Neural progenitor cell (in vitro differentiated cells): ENCODE data around the gene CEP19. TPM values are rescaled to one million over a fixed set of nuclear protein-coding genes. Genes with fewer than 3 reads are reported as not detected.

Source experiments
- DNase-seq: peaks from one replicate; pipeline ENCODE4 v3.0.0-alpha.2; 2016; ENCODE audit warnings: low spot score
- H2AFZ ChIP-seq: fragments of 200-600 bp; sonication (generic); replicated peaks from 2 replicates; pipeline ENCODE4 v1.6.1; 2016; ENCODE audit warnings: antibody characterized with exemption
- H3F3A ChIP-seq: fragments of 200-600 bp; sonication (generic); 2 replicates; pipeline ENCODE4 v1.6.1; 2016; ENCODE audit warnings: antibody characterized with exemption, low read depth
- H3K27ac ChIP-seq: fragments of 200-600 bp; sonication (generic); 2 replicates; pipeline ENCODE4 v1.5.1; 2016; ENCODE audit warnings: mild to moderate bottlenecking
- H3K27me3 ChIP-seq: fragments of 200-600 bp; sonication (generic); 2 replicates; pipeline ENCODE4 v1.6.1; 2016; ENCODE audit warnings: mild to moderate bottlenecking, moderate library complexity
- H3K36me3 ChIP-seq: fragments of 200-600 bp; sonication (generic); 2 replicates; pipeline ENCODE4 v1.5.1; 2016
- H3K4me1 ChIP-seq: fragments of 200-600 bp; sonication (generic); 2 replicates; pipeline ENCODE4 v1.6.1; 2016; ENCODE audit warnings: mixed run types
- H3K4me2 ChIP-seq: fragments of 200-600 bp; sonication (generic); 2 replicates; pipeline ENCODE4 v1.6.1; 2016
- H3K4me3 ChIP-seq: fragments of 200-600 bp; sonication (generic); 2 replicates; pipeline ENCODE4 v1.5.1; 2016
- H3K79me2 ChIP-seq: fragments of 200-600 bp; sonication (generic); 2 replicates; pipeline ENCODE4 v1.6.1; 2016; ENCODE audit warnings: low read depth
- H3K9ac ChIP-seq: fragments of 200-600 bp; sonication (generic); 2 replicates; pipeline ENCODE4 v1.6.1; 2016
- H3K9me3 ChIP-seq: fragments of 200-600 bp; sonication (generic); 2 replicates; pipeline ENCODE4 v1.5.1; 2016; ENCODE audit warnings: low read depth
- H4K20me1 ChIP-seq: fragments of 200-600 bp; sonication (generic); 2 replicates; pipeline ENCODE4 v1.6.1; 2016; ENCODE audit warnings: low read depth
- H3K27ac Mint-ChIP-seq: 3 replicates; pipeline ENCODE4 v1.8.0; 2021; ENCODE audit warnings: mixed read lengths
- H3K27me3 Mint-ChIP-seq: 2 replicates; pipeline ENCODE4 v1.8.0; 2022; ENCODE audit warnings: low read depth, mild to moderate bottlenecking, inconsistent platforms, moderate library complexity, mixed read lengths; ENCODE audit not compliant: insufficient read depth
- H3K36me3 Mint-ChIP-seq: 3 replicates; pipeline ENCODE4 v1.8.0; 2021; ENCODE audit warnings: mixed read lengths
- H3K4me1 Mint-ChIP-seq: 3 replicates; pipeline ENCODE4 v1.8.0; 2021; ENCODE audit warnings: mixed read lengths
- H3K4me3 Mint-ChIP-seq: 3 replicates; pipeline ENCODE4 v1.8.0; 2021; ENCODE audit warnings: mild to moderate bottlenecking, moderate library complexity, mixed read lengths
- H3K9me3 Mint-ChIP-seq: 3 replicates; pipeline ENCODE4 v1.8.0; 2020; ENCODE audit warnings: mixed read lengths
- CTCF ChIP-seq: fragments of 200-600 bp; sonication (generic); IDR thresholded peaks from 2 replicates; pipeline ENCODE4 v1.5.1; 2017; ENCODE audit warnings: antibody characterized with exemption, mild to moderate bottlenecking
- EZH2 ChIP-seq: fragments of 200-600 bp; sonication (generic); IDR thresholded peaks from 2 replicates; pipeline ENCODE4 v1.6.1; 2017; ENCODE audit warnings: antibody characterized with exemption, mild to moderate bottlenecking, moderate library complexity
- EZH2phosphoT487 ChIP-seq: fragments of 200-600 bp; sonication (generic); IDR thresholded peaks from 2 replicates; pipeline ENCODE4 v1.6.1; 2017; ENCODE audit warnings: antibody characterized with exemption
- total RNA-seq: library from RNA; depleted of rRNA; stranded (reverse); fragments of >200 nt; gene quantifications from 2 replicates; pipeline ENCODE4 v1.2.3, GENCODE V29; 2015; ENCODE audit warnings: low replicate concordance

Gene CEP19
- total RNA-seq, 1 donor from 2014 or later: 7.0 TPM

- H3K36me3 ChIP-seq: no peaks in the 10 kb centered on the region
- no peaks in the 10 kb centered on the region for H3K27me3 ChIP-seq
- no peak for DNase-seq
- no peak overlapping the region for H3K27ac ChIP-seq
- Mint-ChIP-seq H3K4me1 (peaks cover 10% of the 10 kb centered on the region), H3K27ac (no peak overlapping the region), H3K36me3 (peaks cover 27% of the 10 kb centered on the region), H3K9me3 (peaks cover 4% of the 10 kb centered on the region), H3K27me3 (peaks cover 5% of the 10 kb centered on the region), H3K4me3 (no peak overlapping the region)
- peaks cover 15% of the 10 kb centered on the region for H4K20me1 ChIP-seq
- TF ChIP-seq EZH2phosphoT487 (no peak), CTCF (no peak), EZH2 (no peak)
- H3K79me2 ChIP-seq: peaks cover 28% of the 10 kb centered on the region
- no peaks in the 10 kb centered on the region for H3K9me3 ChIP-seq
- H3K4me1 ChIP-seq: peaks cover 8% of the 10 kb centered on the region
- no peak overlapping the region for H3K4me3 ChIP-seq
- peaks cover 23% of the 10 kb centered on the region for H3F3A ChIP-seq
- no peak overlapping the region for H3K4me2 ChIP-seq
- H3K9ac ChIP-seq: no peak overlapping the region
- no peak overlapping the region for H2AFZ ChIP-seq
Observed at GRCh38 chr3:196737655-196738054, 25.6 kb upstream of the CEP19 start.

- Histone ChIP-seq H3K79me2 (peaks cover 20% of the 10 kb centered on the region), H3K9ac (no peak overlapping the region), H3K36me3 (no peaks in the 10 kb centered on the region), H3F3A (peaks cover 23% of the 10 kb centered on the region), H3K4me1 (peaks cover 7% of the 10 kb centered on the region), H3K4me3 (no peak overlapping the region), H3K27me3 (no peaks in the 10 kb centered on the region), H2AFZ (no peak overlapping the region), H3K27ac (no peak overlapping the region), H3K9me3 (no peaks in the 10 kb centered on the region), H4K20me1 (peaks cover 10% of the 10 kb centered on the region), H3K4me2 (no peak overlapping the region)
- Mint-ChIP-seq H3K4me3 (no peak overlapping the region), H3K4me1 (peaks cover 9% of the 10 kb centered on the region), H3K9me3 (peaks cover 4% of the 10 kb centered on the region), H3K27ac (no peak overlapping the region), H3K27me3 (peaks cover 4% of the 10 kb centered on the region), H3K36me3 (peaks cover 27% of the 10 kb centered on the region)
- TF ChIP-seq EZH2phosphoT487: no peak
- DNase-seq: no peak
Observed at GRCh38 chr3:196736670-196737374, 24.8 kb upstream of the CEP19 start.

- H3F3A ChIP-seq: peaks cover 20% of the 10 kb centered on the region
- H3K27ac Mint-ChIP-seq: no peak overlapping the region
- TF ChIP-seq EZH2phosphoT487: no peak
- no peak for TF ChIP-seq EZH2
- TF ChIP-seq CTCF: no peak
Observed at GRCh38 chr3:196735751-196736150, 23.7 kb upstream of the CEP19 start.

More at GRCh38 chr3:196735751-196736150, 23.7 kb upstream of the CEP19 start:
- Histone ChIP-seq H3K36me3 (no peaks in the 10 kb centered on the region), H3K4me2 (no peak overlapping the region), H3K4me1 (no peaks in the 10 kb centered on the region), H2AFZ (no peak overlapping the region), H3K4me3 (no peak overlapping the region), H3K9ac (no peak overlapping the region), H3K27me3 (no peaks in the 10 kb centered on the region), H3K9me3 (no peaks in the 10 kb centered on the region), H3K27ac (no peak overlapping the region), H3K79me2 (peaks cover 9% of the 10 kb centered on the region), H4K20me1 (no peaks in the 10 kb centered on the region)
- DNase-seq: no peak
- H3K4me1 Mint-ChIP-seq: no peaks in the 10 kb centered on the region
- no peak overlapping the region for H3K4me3 Mint-ChIP-seq
- peaks cover 4% of the 10 kb centered on the region for H3K9me3 Mint-ChIP-seq
- peaks cover 2% of the 10 kb centered on the region for H3K27me3 Mint-ChIP-seq
- H3K36me3 Mint-ChIP-seq: peaks cover 27% of the 10 kb centered on the region
